Prostate gland (tissue), 2 donors: ENCODE measurements around the gene SLC1A1. TPM values are rescaled to one million over a fixed set of nuclear protein-coding genes. Genes with fewer than 3 reads are reported as not detected.

Experiments
- DNase-seq: peaks from one replicate; pipeline ENCODE4 v3.0.0-alpha.2; 2019; ENCODE audit warnings: low spot score
- H3K27ac ChIP-seq, 2 donors: fragments of 200-600 bp; sonication (generic); 2 replicates each; pipeline ENCODE4 v1.5.1; 2017 to 2019
- H3K27me3 ChIP-seq: fragments of 200-600 bp; sonication (generic); replicated peaks from 2 replicates; pipeline ENCODE4 v1.5.1; 2019; ENCODE audit not compliant: insufficient read depth
- H3K36me3 ChIP-seq, 2 donors: fragments of 200-600 bp; sonication (generic); 1 replicate in 1 of 2; 2 replicates in 1 of 2; pipeline versions ENCODE4 v1.5.1 to v1.8.1; 2017 to 2019
- H3K4me1 ChIP-seq: fragments of 200-600 bp; sonication (generic); replicated peaks from 2 replicates; pipeline ENCODE4 v1.5.1; 2019
- H3K4me3 ChIP-seq, 2 donors: fragments of 200-600 bp; sonication (generic); 2 replicates each; pipeline ENCODE4 v1.5.1; 2017 to 2019
- H3K9me3 ChIP-seq: fragments of 200-600 bp; sonication (generic); 2 replicates; pipeline ENCODE4 v1.5.1; 2017
- CTCF ChIP-seq, 4 experiments: fragments of 200-600 bp in 2 of 4; fragments of 450-650 bp in 2 of 4; sonication (generic) in 2 of 4; IDR thresholded peaks; 1 replicate in 3 of 4; 2 replicates in 1 of 4; pipeline ENCODE4 v1.5.1; 2016 to 2019; ENCODE audit warnings: antibody characterized with exemption in 4 of 4, mild to moderate bottlenecking in 2 of 4, moderate library complexity in 2 of 4
- POLR2A ChIP-seq: fragments of 450-650 bp; IDR thresholded peaks from one replicate; pipeline ENCODE4 v1.6.1; 2016; ENCODE audit warnings: antibody characterized with exemption, mild to moderate bottlenecking
- POLR2AphosphoS5 ChIP-seq: sonication (generic); formaldehyde crosslinking; IDR thresholded peaks from one replicate; pipeline ENCODE4 v1.6.1; 2017; ENCODE audit warnings: antibody characterized with exemption
- WGBS: methylation state at CpG from one replicate; pipeline ENCODE4 v1.1.5; 2018; 5-methylcytosine and 5-hydroxymethylcytosine counted together
- intact Hi-C: fragments of 100-400 bp; cut with DNase I; formaldehyde crosslinking; loops from one replicate; pipeline ENCODE4 v1.14.2; 2022
- total RNA-seq, 2 donors: library from RNA; depleted of rRNA; stranded (reverse); fragments of >200 nt; gene quantifications; one replicate each; pipeline ENCODE4 v1.1.0, GENCODE V29; 2016

SLC1A1 gene
- total RNA-seq, 2 donors from 2014 or later: 2.9 to 13.1 TPM

- DNase-seq: no peak
- no peak for TF ChIP-seq POLR2A
- TF ChIP-seq POLR2AphosphoS5: no peak
- TF ChIP-seq CTCF (IDR thresholded peaks at IDR 0.05): no peak
- Histone ChIP-seq H3K4me1 (no peaks in the 10 kb centered on the region), H3K27me3 (no peaks in the 10 kb centered on the region), H3K4me3 (no peak overlapping the region), H3K27ac (no peak overlapping the region), H3K36me3 (no peaks in the 10 kb centered on the region), H3K9me3 (no peaks in the 10 kb centered on the region)
- 90% methylated on average over 2 of the region's 2 CpGs for WGBS
- intact Hi-C loops: no loop called here
Observed at GRCh38 chr9:4620881-4621555, 130.8 kb downstream of the SLC1A1 start.

GRCh38 chr9:4622016-4622415 is 131.7 kb downstream of the SLC1A1 start:
- H3K27me3 ChIP-seq: no peaks in the 10 kb centered on the region
- no peaks in the 10 kb centered on the region for H3K36me3 ChIP-seq
- no peaks in the 10 kb centered on the region for H3K9me3 ChIP-seq
- 80% methylated on average over 10 of the region's 10 CpGs for WGBS
- no peak overlapping the region for H3K27ac ChIP-seq
- intact Hi-C loops: no loop called here
- no peak overlapping the region for H3K4me3 ChIP-seq
- H3K4me1 ChIP-seq: no peaks in the 10 kb centered on the region
- DNase-seq: no peak
- TF ChIP-seq POLR2A (no peak), CTCF (IDR thresholded peaks at IDR 0.05) (no peak), POLR2AphosphoS5 (no peak)

- 38% methylated on average over 2 of the region's 2 CpGs for WGBS
- no peak for TF ChIP-seq CTCF (IDR thresholded peaks at IDR 0.05)
- no peak for TF ChIP-seq POLR2AphosphoS5
- TF ChIP-seq POLR2A: no peak
- intact Hi-C loops: no loop called here
Observed at GRCh38 chr9:4630836-4631235, 140.6 kb downstream of the SLC1A1 start.

More at GRCh38 chr9:4630836-4631235, 140.6 kb downstream of the SLC1A1 start:
- no peaks in the 10 kb centered on the region for H3K36me3 ChIP-seq
- H3K4me1 ChIP-seq: no peaks in the 10 kb centered on the region
- no peaks in the 10 kb centered on the region for H3K9me3 ChIP-seq
- no peak for DNase-seq
- no peak overlapping the region for H3K27ac ChIP-seq
- no peak overlapping the region for H3K4me3 ChIP-seq
- no peaks in the 10 kb centered on the region for H3K27me3 ChIP-seq

Other genes starting within 250 kb of the SLC1A1 start
- 10 to 100 TPM; 15.2 to 16.9 TPM for gene GLIS3, start 190.4 kb upstream of the SLC1A1 start, total RNA-seq
- 10 to 100 TPM; 15.6 to 32.5 TPM for gene PLPP6, start 171.8 kb downstream of the SLC1A1 start, total RNA-seq
- gene SPATA6L, start 176.0 kb downstream of the SLC1A1 start, total RNA-seq: 1 to 10 TPM; 3.1 to 6.2 TPM
- 10 to 100 TPM; 29.2 to 37.7 TPM for gene CDC37L1, start 189.1 kb downstream of the SLC1A1 start, total RNA-seq